ENCODE measurements around the gene SBF1. TPM values are rescaled to one million over a fixed set of nuclear protein-coding genes. Genes with fewer than 3 reads are reported as not detected.

SBF1 gene
- total RNA-seq, 1 donor from 2014 or later, result 181 TPM

DNA sequence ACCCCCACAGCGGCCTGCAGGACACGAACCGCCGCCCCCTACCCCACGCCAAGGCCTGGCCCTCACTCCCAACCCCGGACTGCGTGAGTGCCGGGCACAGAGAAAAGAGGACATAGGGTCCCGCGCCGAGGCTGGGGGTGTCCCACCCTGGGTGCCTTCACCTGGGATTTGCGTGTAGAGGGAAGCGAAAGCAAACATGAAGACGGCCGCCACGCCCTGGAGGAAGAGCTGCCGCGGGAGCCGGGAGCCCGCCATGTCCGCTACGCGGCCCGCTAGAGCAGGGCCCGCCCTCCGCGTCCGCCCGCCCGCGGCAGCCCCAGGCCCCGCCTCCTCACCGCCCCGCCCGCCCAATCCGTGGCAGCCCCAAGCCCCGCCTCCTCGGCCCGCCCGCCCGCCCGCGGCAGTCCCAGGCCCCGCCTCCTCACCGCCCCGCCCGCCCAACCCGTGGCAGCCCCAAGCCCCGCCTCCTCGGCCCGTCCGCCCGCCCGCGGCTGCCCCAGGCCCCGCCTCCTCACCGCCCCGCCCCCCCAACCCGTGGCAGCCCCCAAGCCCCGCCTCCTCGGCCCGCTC, 32.7 kb upstream of the SBF1 start, which contains the start of gene LMF2:
TSS of gene LMF2 (minus strand) at position 282 of the 570 bp plus-strand sequence. CDS start at position 255, 27 bp downstream.
- intact Hi-C loops (cut with micrococcal nuclease), result loop anchor here (1.0 to 5.0 kb wide), 6 partner anchors 32 to 315 kb away; partner anchors contain the start of genes MAPK11, PPP6R2 and SBF1

GRCh38 chr22:50506611-50507420, 32.0 kb upstream of the SBF1 start:
- intact Hi-C loops (cut with micrococcal nuclease), result loop anchor here (1.0 to 5.0 kb wide), 6 partner anchors 32 to 315 kb away; partner anchors contain the start of genes MAPK11, PPP6R2 and SBF1

GRCh38 chr22:50505776-50506610, 31.2 kb upstream of the SBF1 start:
- intact Hi-C loops (cut with micrococcal nuclease), result loop anchor here (2.0 to 5.0 kb wide), 3 partner anchors 163 to 314 kb away; partner anchors contain the start of genes MAPK11 and PPP6R2

DNA sequence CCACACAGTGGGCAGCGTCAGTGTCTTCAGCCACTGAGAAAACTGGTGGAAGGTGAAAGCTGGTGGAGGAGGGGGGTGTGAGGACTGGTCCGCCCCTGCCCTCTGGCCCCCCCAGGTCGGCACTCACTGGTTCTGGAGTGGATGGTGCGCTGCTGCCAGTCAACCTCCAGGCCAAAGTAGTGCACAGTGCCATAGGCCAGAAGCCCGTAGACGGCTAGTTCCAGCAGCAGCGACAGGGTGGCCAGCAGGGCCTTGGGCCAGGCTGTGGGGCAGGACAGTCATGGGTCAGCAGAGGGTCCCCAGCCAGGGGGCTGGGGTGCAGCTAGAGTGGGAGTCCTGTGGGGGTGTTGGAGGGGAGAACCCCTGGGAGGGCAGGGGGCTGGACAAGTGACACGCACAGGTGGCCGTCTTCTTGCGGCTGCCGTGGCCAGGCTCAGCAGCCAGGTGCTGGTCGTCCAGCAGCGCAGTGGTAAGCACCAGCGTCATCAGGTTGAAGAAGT, 30.5 kb upstream of the SBF1 start:
- intact Hi-C loops (cut with micrococcal nuclease), result loop anchor here (5.0 kb wide), 2 partner anchors 233 to 313 kb away; partner anchors contain the start of gene MAPK11

DNA sequence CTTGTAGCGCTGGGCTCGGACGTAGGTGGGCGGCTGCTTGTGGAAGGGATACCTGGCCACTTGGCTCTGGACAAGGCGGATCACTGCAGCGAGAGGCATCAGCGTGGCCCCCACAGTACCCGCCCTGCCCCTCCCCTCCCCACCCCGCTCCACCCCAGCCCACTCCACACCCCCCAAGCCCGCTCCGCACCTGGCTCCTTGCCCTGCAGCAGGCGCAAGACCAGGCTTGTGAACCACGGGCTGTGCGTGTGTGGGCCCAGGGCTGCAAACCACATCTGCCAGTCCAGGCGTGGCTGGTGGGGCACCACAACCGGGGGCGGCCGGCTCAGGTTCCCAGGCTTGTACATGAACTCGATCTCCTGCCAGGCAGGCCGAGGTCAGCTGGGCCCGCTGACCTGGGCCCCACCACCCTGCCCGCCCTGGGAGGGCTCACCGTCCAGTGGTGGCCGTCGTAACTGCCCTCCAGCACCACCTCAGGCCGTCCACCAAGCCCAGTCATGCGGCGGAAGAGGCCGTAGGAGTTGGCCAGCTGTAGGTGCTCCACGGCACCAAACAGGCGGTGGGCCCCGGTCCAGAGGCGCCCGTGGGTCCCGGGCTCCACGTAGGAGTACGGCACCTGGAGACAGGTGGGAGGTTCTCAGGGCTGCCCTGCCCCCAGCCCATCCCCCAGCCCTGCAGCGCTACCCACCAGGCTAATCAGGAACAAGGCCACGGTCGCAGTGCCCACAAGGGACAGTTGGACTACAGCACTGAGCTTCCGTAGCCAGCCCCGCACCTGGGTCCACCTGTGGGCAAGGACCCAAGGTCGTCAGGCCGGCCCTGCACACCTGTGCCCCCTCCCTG, 29.8 kb upstream of the SBF1 start:
- intact Hi-C loops (cut with micrococcal nuclease), result loop anchor here (5.0 kb wide), 2 partner anchors 232 to 312 kb away; partner anchors contain the start of gene MAPK11

- intact Hi-C loops (cut with micrococcal nuclease), result no loop called here
Measured at GRCh38 chr22:50503475-50504145, 28.8 kb upstream of the SBF1 start.

DNA sequence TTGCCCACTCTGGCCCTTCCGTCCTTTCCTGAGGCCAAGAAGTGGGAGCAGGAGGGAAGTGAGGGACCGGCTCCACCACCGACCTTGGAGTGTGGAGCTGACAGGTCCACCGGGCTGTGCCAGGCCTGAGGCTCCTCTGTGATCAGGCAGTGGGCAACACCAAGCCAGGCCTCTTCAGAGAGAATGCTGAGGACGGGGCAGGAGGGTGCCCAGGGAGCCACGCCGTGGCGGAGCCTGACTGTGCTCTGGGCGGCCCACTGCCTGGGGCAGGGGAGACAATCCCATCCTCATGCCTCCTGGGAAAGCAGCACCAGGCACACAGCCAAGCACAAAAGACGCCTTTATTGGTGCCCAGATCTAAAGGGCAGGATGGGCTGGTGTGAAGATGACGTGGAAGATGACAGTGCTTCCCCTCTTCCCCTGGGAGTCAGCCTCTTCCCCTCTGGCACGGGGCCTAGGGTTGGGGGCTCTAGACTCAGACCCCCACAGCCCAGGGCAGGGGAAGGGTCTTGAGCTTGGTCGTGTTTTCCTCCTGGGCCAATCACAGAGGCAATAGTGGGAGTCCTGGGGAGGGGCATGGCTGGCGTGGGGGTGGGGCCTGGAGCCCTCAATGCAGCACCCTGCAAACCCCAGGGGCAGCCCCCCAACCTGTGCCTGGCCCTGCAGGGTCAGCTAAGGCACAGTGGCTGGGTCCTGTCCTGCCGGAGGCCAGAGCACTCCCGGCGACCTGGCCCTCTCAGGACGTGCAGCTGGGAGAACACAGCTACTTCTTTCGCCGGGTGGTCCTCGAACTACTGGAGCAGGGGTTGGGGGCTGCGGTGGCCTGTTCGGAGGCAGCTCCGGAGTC, 28.0 kb upstream of the SBF1 start:
- intact Hi-C loops (cut with micrococcal nuclease), result no loop called here

DNA sequence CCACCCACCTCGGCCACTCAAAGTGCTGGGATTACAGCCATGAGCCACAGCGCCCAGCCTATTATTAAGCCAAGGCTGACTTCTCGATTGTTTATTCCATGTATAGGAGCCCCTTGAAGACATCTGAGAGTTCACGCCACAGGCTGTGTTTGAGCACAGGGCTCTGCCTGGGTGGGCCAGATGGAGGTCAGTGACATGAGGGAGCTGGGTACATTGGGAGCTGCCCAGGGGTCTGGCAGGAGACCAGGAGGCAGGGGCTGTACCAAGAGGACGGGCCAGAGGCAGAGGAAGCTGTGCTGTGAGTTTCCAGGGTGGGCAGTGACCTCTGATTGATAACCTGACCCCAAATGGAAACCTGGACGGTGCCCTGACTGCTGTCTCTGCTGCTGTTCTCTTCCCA, 27.3 kb upstream of the SBF1 start:
- intact Hi-C loops (cut with micrococcal nuclease), result no loop called here

GRCh38 chr22:50500452-50500851, 25.6 kb upstream of the SBF1 start:
- intact Hi-C loops (cut with micrococcal nuclease), result no loop called here

- intact Hi-C loops (cut with micrococcal nuclease), result loop anchor here (1.0 to 2.0 kb wide), 2 partner anchors 42 to 257 kb away; no protein-coding TSS in a partner anchor
Measured at GRCh38 chr22:50498322-50498890, 23.6 kb upstream of the SBF1 start.

DNA sequence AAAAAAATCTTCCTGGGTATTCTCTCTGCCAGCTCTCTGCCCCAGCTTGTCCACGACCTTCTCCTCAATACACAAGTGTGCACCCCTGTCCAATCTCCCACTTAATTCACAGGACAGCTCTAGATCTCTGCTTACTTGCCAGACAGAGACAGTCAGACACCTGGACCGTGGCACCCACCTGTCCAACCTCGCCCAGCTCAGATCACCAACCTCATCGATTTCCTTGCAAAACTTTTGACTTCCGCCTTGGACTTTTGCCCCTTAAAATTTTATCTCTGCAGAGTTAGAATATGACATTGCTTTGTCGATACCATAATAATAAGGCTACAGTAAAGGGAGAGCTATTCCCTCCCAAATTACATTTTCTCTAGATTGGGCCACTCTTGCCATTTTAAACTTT, 22.3 kb upstream of the SBF1 start:
- intact Hi-C loops (cut with micrococcal nuclease), result no loop called here

- intact Hi-C loops (cut with micrococcal nuclease), result no loop called here
Measured at GRCh38 chr22:50490531-50491308, 15.9 kb upstream of the SBF1 start.

GRCh38 chr22:50489363-50490243, 14.8 kb upstream of the SBF1 start:
- intact Hi-C loops (cut with micrococcal nuclease), result no loop called here

GRCh38 chr22:50488886-50489285, 14.1 kb upstream of the SBF1 start:
- intact Hi-C loops (cut with micrococcal nuclease), result no loop called here

GRCh38 chr22:50488006-50488677, 13.3 kb upstream of the SBF1 start:
- intact Hi-C loops (cut with micrococcal nuclease), result no loop called here
